ENCODE results near the gene INTS11.

Gene INTS11

DNA sequence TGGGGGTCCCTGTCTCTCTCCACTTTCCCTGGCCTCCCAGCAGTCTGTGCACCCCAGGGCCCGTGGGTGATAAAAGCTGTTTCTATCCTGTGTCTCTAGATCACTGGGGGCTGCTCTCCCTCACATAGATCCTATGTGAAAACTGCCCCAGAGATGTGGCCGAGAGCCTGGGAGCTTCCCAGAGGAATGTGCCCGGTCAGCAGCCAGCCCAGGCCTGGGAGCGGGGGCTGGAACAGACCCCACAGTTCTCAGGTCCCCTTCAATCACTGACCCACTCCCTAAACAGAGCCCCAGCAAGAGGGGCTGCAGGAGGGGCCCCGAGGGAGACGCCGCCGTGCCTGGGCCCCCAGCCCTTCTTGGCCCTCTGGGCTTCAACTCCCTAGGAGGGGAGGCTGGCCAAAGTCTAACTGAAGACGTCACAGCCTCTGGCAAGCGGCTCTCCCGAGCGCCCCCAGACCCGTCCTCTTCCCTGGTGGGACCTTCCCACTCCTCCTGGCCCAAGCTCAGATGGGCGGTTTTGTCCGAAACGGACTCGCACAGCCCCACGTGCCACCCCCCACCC is 33.5 kb upstream of the INTS11 start:
- DNase-seq: no peak

DNA sequence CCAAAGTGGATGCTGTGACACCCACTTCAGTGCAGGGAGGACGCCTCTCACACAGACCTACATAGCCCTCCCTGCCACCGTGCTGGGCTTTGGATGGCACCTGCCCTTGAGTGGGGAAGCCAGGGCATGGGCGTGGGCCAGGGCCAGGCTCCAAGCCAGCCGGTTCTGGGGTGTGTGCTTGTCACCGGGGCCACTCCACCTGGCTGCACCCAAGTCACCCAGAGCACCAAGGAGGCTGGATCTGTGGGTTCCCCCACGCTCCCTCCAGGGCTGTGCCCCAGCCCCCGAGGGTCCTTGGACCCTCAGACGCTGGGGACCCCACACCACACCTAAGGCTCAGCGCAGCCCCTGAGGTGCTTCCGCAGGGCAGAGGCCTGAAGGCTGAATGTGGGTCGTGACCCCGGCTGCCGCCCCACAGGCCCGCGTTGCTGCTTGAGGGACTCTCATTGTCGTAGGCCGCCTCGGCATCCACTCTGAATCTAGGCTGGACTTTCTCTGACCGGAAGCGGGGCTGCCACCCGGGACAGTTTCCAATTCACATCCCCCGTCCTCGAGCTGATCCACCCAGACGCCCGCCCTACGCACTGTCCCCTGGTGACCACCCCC is 32.4 kb upstream of the INTS11 start:
- no peak for DNase-seq

DNA sequence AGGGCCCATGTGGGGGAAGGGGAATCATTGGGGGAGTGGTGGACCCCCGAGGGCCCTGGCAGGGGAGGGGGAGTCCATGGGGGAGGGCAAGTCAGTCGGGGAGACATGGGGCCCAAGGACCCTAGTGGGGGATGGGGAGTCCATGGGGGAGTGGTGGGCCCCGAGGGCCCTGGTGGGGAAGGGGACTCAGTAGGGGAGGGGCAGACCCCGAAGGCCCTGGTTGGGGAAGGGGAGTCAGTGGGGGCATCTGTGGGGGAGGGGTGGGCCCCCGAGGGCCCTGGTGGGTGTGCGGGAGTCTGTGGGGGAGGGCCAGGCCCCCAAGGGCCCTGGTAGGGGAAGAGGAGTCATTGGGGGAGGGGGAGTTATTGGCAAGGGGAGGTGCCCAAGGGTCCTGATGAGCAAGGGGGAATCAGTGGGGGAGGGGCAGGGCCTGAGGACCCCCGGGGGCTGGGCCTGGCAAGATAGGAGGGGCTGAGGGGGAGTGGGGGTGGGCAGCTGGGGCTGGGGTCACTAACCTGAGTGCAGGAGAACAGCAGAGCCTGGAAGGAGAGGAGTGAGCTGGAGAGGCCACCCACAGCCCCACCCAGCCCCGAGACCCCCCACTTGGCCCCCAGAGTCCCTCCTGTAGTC is 31.8 kb upstream of the INTS11 start:
- DNase-seq: no peak

DNA sequence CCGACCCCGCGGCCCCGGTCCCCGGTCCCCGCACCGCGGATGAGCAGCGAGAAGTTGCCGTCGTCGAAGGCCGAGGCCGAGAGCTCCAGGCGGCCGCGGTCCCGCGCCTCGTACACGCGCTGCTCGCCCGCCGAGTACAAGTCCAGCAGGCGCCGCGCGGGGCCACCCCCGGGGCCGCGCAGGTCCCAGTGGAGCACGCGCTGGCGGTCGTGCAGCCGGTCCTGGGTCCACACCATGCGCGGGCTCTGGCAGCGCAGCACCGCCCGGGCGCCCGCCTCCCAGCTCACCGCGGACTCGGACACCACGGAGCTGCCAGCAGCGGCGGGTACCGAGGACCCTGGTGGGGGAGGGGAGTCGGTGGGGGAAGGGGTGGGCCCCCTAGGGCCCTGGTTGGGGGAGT is 31.0 kb upstream of the INTS11 start:
- no peak for DNase-seq

DNA sequence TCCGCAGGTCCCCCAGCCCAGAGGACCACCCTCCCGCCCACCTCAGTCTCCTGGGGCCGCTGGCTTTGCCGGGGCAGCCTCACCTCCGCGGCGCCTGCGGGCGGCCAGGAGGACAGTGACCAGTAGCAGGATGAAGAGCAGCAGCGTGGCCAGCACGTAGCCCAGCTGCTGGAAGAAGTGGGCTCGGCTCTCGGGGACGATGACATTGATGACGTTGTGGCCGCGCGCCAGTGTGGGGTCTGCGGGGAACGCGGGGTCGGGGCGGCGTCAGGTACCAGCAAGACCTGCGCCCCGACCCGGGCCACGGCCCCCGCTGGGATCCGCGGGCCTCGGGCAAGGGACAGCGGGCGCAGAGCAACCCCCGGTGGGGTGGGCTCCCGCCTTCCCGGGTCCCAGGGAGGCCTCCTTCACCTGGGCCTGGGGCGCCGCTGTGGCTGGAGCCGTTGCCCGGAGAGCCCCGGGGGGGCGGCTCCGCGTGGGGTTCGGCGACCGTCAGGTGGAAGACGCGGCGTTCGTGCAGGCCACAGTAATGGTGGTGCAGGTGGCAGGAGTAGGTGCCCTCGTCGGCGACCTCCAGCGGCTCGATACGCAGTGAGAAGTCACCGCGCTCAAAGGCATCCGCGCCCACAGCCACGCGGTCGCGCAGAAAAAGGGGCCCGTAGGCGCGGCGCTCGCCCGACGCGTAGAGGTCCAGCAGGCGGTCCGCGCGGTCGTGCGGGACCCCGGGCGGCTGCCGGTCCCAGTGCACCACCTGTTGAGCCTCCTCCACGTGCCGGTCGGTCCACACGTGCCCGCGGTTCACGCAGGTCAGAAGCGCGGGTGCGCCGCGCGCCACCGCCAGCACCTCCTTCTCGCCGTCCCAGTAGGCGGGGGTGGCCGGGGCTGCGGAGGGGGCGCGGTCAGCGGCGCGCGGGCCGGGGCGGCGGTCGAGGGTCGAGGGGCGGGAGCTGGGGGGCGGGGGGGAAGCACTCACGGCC is 30.1 kb upstream of the INTS11 start:
- DNase-seq: no peak

DNA sequence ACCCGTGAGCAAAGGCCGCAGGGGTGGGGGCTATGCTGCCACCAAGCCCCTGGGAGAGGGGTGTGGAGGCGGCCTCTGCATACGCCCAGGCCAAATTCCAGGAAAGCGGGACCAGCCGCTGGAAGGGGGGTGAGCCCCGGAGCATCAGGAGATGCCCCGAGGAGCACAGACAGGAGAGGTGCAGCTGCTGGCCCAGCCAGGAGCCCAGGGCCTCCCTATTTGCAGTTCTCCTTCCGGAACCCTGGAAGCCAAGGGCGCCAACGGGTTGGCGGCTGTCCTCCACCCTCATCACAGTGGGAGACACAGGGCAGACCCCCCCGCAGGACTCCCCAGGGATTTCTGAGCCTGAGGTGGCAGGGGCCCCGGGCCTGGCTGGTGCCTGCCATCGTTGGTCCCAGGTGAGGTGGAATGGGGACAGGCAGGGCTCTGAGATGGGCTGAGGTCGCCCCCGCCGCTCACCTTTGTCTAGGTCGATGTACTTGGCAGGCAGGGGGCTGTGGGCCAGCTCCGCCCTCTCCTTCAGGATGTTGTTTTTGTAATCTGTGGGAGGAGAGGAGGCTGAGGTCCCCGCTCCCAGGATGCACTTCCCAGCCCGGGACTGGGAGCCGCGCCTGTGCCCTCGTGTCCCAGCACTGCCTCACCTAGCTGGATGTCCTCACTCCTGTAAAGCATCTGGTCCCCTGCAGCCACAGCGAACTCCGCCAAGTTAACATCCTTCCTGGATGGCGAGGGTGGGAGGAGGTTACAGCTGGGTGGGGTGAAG is 29.1 kb upstream of the INTS11 start:
- DNase-seq: no peak

DNA sequence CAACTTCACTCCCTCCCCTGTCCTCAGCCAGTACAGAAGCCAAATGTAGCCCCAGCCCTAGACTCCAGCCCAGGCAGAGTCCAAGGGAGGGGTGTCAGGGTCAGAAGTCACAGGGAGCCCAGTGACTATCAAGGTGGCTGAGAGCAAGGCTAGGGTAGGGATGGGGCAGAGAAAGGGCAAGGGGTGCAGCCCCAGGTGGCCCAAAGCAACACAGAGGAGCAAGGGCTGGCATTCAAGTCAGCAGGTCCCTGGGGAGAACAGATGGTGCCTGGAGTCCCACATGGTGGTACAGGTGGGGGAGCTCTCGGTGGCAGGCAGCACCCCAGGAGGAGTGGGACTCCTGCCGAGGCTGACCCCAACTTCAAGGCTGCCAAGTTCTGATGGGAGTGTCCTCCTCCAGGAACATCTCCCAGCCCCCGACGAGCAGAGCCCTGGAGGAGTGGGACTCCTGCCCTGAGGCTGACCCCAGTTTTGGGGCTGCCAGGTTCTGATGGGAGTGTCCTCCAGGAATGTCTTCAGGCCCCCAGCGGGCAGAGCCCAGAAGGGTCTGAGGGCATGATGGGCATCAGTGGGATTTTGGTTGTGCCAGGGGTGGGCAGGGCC is 28.4 kb upstream of the INTS11 start:
- DNase-seq: no peak

DNA sequence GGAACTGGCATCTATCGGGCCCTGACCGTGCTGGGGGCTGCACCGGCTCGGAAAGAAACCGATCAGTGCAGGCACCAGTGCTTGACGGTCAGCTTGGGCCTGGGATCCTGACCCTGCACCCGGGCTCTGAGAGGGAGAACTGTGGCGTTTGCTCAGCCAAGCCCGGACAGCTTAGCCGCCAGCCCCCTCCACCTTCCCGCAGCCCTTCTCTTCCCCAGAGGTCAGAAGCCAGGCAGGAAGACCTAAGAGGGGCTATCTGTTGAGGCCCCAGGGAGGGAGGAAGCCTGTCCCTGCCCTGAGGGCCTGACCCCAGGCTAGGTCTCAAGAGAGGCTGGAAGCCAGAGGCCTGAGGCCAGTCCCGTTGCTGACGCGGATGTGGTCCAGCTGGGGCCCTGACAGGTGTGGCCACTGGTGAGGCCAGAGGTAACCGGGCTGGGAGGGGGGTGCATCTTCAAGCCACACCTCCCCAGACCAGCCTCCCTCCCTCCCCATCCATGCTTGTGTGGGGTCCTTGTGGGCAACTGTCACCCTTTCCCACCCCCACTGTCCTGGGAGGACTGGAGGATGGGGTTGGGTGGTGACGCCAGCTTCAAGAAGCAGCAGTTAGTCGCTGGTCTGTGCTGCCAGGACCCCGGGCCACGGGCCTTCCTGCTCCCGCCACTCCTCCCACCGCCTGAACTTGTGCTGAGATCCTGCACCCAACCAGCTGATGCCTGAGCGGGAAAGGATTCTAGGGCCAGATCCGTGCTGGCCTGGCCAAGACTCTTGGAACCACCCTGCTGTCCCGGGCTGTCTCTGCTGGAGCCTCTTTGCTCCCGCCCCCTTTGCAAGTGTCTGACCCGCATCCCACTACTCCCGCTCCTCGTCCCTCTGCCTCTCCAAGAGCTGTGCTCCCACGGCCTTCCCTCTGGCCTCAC is 27.3 kb upstream of the INTS11 start:
- DNase-seq: no peak

DNA sequence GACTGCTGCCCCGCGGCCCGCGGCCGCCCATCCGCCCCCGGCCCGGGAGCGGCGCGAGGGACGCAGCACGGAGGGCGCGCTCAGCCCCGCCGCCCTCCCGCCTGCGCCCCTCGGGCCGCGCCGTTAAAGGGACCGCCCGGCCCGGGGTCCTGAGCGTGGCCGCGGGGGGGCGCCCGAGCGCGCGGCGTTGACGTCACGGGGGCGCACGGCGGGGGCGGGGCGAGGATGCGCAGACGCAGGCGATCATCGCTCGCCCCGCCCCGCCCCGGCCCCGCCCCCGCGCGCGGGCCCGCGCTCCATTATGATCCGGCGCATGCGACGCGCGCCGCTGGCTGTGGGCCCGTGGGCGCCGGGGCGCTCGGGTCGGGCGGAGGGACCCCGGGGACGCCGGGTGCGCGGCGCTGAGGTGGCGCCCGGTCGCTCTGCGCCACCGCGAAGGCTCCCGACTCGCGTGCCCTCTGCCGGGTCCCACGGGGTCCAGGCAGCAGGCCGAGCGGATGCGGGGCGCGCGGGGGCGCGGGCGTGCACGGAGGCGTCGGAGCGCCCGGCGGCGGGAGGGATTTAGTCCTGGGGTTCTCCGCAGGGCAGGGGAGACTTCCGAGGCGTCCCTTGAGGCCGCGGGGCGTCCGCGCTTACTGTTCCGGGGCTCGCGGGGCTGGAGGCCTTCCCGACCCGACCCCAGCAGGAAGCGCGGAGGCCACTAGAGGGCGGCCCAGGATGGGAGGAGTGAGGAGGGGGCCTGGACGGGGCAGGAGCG is 25.0 kb upstream of the INTS11 start, which contains the start of gene DVL1:
Gene DVL1 (minus strand): TSS at position 163 of the 757 bp plus-strand sequence. CDS start 353 bp downstream, outside the sequence.
- peak; percentile 32 for DNase-seq

DNA sequence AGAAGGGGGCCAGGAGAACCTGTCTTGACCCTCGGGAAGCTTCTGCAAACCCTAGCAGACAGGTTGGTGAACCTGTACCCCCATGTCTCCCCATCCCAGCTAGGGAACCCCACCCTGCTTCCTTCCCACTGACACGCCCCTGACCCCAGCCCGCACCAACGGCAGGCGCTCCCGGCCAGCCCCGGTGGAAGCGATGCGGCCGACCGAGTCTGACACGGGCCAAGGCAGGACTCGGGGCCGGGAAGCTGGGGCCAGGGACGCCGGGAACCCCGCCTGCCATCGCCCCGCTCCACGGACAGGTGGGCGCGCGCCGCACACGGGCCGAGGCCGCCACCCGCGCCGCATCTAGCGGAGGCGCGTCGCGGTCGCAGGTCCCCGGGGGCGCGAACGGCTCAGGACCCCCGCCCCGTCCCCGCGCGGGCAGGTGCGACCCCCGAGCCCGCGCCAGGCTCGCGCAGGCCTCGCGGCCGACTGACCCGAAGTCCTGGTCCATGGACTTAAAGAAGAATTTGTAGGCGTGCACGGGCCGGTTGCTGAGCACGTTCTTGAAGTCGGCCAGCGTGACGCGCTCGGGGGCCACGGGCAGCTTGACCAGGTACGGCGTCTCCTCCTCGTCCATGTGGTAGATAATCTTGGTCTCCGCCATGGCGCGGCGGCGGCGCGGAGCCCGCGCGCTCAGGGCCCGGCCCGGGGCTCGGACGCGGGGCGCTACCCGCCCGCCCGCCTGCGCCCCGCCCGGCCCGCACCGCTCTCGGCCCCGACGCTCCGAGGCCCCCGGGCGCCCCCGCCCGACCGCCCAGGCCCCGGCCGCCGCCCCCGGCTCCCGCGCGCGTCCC is 24.2 kb upstream of the INTS11 start:
- no peak for DNase-seq

DNA sequence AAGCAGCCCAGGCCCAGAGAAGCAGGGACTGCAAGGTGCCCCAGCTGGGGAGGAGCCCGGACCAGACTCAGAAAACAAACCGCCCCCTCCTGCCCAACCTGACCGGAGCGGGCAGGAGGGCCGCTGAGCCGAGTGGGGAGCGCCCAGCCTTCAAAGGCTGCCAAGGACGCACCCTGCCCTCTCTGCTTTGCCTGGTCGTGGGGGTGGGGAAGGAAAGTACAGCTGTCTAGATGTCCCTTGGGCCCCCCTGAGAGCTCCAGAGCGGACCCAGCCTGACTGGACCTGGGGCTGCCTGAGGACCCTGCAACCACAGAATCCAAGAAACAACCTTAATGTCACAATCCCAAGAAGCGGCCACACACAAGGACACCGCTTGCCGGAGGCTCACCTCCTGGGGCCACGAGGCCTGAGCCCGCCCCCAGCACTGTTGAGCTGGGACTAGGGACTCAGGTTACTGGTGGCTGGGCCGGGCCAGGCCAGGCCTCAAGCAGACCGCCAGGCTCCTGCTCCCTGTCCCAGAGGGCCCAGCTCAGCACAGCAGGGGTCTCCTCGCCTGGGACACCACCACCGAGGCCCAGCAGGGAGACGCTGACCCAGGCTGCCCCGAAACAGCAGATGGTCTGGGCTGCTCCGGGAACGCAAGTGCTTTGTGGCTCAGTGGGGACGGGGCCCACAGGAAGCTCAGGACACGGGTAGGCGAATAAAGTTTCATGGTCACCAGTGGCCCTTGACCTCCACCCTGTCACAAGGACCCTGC is 23.4 kb upstream of the INTS11 start:
- DNase-seq: no peak

DNA sequence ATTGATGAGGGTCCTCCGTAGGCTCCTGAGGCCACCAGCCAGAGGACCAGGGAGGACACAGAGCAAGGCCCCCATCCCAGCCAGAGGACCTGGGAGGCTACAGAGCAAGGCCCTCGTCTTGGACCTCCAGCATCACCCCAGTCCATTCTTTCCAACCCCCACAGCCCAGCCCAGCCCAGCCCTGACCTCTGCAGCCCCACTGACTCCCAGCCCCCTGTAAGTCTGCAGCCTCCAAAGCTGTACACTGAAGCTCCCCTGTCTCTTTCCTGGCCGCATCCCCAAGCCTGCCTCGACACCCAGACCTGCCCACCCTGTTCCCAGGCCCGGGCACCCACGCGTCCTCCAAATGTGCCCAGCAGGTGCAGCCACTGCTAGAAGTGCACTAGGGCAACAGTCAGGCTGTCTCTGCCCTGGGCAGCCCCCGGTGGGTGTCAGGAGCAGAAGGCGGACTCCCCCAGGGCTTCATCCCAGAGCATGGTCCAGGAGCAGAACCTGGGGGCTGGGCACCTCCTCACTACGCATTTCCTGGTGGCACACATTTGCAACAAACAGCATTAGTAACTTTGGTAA is 22.7 kb upstream of the INTS11 start:
- DNase-seq: no peak

DNA sequence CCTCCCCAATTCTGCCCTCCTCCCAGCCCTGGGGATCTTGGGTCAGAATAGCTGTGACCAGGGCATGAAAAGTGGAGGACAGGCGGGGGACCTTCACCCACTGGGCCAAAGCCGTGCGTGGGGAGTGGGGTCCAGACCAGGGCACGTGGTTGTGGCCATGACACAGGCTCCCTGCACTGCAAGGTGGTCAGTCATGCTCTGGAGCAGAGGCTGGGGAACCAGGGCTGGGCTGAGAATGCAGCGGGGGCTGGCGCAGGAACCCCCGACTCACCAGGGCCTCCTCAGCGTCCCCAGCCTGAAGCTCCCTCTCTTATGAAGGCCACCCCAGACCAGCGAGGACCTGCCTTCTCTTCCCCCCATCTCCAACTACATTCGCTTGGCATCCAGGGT is 22.0 kb upstream of the INTS11 start:
- DNase-seq: no peak

DNA sequence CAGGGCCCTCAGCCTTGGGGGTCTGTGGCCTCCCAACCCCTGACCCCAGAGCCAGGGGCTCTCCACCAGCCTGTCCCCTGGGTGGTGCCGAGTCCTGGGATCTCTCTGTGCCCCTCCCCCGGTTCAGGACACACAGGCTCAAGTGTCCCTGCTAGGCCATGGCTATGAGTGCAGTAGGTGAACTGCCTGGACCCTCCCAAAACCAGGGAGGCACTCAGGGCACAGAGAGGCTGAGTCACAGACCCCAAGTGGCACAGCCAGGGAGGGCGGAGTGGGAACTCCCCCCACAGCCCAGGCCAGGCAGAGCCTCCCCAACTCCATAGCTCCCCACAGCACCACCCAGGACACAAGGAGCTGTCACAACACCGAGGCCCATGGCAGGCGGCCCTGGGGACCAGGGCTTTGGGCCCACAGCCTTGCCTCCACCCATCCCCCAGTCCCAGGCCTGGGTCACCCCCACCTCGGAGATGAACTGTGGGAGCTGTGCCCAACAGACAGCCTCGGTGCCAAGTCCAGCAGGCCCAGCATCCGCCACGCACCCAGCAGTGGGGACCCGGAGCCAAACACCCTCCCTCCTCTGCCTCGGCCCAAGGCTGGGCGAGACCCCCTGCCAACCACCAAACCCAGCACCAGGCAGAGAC is 21.5 kb upstream of the INTS11 start:
- DNase-seq: no peak

DNA sequence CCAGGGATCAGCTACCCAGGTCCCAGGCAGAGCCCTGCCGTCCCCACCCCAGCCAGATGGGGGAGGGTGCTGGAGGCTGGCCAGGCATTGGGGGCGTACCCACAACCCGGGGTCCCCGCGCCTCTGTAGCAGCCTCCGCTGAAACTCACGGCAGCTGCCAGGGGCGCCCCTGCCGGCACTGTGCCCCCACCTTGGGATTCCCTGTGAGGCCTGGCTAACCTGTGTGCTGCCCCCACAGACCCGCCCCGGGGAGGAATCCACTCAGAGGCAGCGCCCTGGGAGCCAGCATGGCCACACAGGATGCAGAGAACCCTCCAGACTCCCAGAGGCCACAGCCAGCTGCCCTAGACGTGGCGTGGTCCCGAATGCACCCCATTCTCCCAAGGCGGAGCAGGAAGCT is 20.9 kb upstream of the INTS11 start:
- DNase-seq: no peak

DNA sequence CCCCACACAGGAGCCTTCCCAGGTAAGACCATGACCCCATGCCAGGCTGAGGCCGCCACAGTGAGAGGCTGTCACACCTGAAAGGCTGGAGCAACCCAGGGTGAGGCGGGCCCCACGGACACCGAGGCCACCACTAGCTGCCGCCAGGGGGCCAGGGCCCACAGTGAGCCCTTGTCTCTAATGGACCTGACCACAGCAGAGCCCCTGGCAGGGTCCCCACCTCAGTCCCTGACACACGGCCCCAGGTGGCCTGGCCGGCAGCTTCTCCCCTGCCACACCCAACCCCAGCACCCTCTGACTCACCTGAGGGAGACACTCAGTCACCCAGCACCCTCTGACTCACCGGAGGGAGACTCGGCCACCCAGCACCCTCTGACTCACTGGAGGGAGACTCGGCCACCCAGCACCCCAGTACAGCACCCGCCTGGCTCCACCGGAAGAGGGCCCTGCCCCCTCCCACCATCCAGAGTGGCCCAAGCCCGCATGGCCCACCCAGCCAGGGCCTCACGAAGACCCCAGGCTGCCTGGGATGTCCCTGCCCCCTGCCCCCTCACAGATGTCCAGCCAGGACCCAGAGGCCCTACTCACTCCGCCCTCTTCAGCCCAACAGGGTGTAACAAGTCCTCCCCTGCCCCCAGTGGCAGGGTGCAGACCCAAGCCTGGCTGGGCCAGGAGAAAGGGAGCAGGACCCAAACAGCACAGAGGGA is 20.3 kb upstream of the INTS11 start:
- no peak for DNase-seq

DNA sequence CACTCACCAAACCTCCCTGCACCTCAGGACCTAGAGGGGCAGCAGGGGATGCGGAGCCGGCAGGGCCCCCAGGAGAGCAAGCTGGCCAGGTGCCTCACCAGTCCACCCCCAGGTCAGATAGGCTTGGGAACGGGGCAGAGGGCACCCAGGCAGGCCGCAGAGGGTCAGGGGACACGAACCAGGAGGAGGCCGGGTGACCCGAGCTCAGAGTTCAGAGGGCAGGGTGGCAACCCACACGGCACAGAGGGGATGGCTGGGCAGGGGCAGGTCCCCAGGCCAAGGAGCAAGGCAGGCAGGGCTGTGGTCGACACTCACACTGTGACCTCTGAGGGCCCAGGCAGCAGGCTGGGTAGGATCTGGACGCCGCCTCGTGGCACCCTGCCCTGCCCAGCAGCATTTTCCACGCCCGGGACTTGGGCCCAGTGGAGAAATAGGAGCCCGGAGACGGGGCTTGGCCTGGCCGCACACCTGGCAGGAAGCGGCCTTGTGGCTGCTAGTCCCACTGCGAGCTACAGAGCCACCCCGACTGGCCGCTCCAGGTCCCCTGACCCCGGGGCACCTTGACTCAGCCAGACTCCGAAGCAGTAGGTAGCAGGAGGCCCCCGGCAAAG is 19.5 kb upstream of the INTS11 start:
- DNase-seq: no peak
